ENCODE results near the gene KNOP1.

Gene KNOP1

GRCh38 chr16:19749571-19750080, 31.6 kb upstream of the KNOP1 start:
- Histone ChIP-seq H3F3A (ENCODE audit: control insufficient read depth, insufficient read depth) (no peaks in the 10 kb centered on the region), H3K4me3 (ENCODE audit: low read length) (no peak overlapping the region), H3K9me2 (replicated peaks; ENCODE audit: control insufficient read depth, low read length) (no peaks in the 10 kb centered on the region)

DNA sequence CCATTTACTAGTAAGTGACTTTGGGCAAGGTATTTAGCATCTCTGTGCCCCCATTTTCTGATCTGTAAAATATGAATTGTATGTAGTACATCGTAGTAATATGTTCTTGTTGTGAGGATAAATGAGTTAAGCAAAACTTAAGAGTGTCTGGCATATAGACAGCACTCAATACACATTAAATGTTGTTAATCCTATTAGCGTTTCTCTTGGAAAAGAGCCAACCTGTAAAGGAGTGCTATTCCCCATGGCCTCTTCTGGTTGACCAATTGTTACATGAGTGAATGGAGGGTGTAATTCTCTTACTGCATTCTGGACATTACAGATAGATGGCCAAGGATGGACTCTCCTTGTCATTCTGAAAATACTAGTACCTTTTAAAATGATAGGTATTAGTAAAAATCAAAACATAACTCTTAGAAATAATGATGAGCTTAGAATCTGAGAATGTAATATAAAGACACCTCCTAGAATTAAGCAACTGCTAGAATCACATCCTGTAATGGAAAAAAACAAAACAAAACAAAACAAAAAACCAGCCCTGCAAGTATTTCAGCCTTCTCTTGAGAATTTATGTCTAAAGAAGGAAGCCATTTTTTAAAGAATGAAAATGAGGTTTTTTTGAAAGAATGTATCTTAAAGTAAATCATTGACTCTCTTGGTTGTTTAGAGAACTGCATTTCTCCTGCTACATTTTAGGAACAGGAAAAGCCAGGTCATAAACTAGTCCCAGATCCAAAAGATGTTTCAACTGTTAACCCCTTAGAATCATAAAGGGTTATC, 30.6 kb upstream of the KNOP1 start:
- H3K9me3 ChIP-seq (ENCODE audit: control insufficient read depth, insufficient read depth, low read length), result no peaks in the 10 kb centered on the region
- H3K27me3 ChIP-seq (ENCODE audit: control insufficient read depth, low read length), result no peaks in the 10 kb centered on the region
- H3K4me1 ChIP-seq (ENCODE audit: control insufficient read depth, low read length), result no peaks in the 10 kb centered on the region
- no peaks in the 10 kb centered on the region for H3K9me2 ChIP-seq (replicated peaks; ENCODE audit: control insufficient read depth, low read length)
- H3K4me2 ChIP-seq (ENCODE audit: low read length), result no peak overlapping the region
- no peaks in the 10 kb centered on the region for H4K20me1 ChIP-seq (ENCODE audit: control insufficient read depth, insufficient read depth, low read depth, low read length)
- no peak overlapping the region for H3K27ac ChIP-seq (ENCODE audit: low read depth, low read length)
- H3F3A ChIP-seq (ENCODE audit: control insufficient read depth, insufficient read depth), result no peaks in the 10 kb centered on the region
- H3K79me2 ChIP-seq (ENCODE audit: control insufficient read depth, low read length), result no peaks in the 10 kb centered on the region
- H3K4me3 ChIP-seq (ENCODE audit: low read length), result no peak overlapping the region
- no peaks in the 10 kb centered on the region for H3K36me3 ChIP-seq (ENCODE audit: control insufficient read depth, low read length)
- no peak for TF ChIP-seq EZH2phosphoT487 (IDR thresholded peaks at IDR 0.05; ENCODE audit: borderline replicate concordance, low read length)
- no peak for TF ChIP-seq CTCF (IDR thresholded peaks at IDR 0.05; ENCODE audit: low read depth, low read length, poor library complexity, severe bottlenecking)

More at GRCh38 chr16:19749571-19750080, 31.6 kb upstream of the KNOP1 start:
- Histone ChIP-seq H3K27ac (ENCODE audit: low read depth, low read length) (no peak overlapping the region), H3K36me3 (ENCODE audit: control insufficient read depth, low read length) (no peaks in the 10 kb centered on the region), H4K20me1 (ENCODE audit: control insufficient read depth, insufficient read depth, low read depth, low read length) (no peaks in the 10 kb centered on the region), H3K27me3 (ENCODE audit: control insufficient read depth, low read length) (no peaks in the 10 kb centered on the region), H3K79me2 (ENCODE audit: control insufficient read depth, low read length) (no peaks in the 10 kb centered on the region), H3K4me2 (ENCODE audit: low read length) (no peak overlapping the region), H3K9me3 (ENCODE audit: control insufficient read depth, insufficient read depth, low read length) (no peaks in the 10 kb centered on the region), H3K4me1 (ENCODE audit: control insufficient read depth, low read length) (no peaks in the 10 kb centered on the region)
- no peak for TF ChIP-seq EZH2phosphoT487 (IDR thresholded peaks at IDR 0.05; ENCODE audit: borderline replicate concordance, low read length)
- TF ChIP-seq CTCF (IDR thresholded peaks at IDR 0.05; ENCODE audit: low read depth, low read length, poor library complexity, severe bottlenecking), result no peak

- Histone ChIP-seq H3K4me3 (ENCODE audit: low read length) (no peak overlapping the region), H3K36me3 (ENCODE audit: control insufficient read depth, low read length) (no peaks in the 10 kb centered on the region), H3K4me2 (ENCODE audit: low read length) (no peak overlapping the region), H3K27ac (ENCODE audit: low read depth, low read length) (no peak overlapping the region), H3K9me3 (ENCODE audit: control insufficient read depth, insufficient read depth, low read length) (no peaks in the 10 kb centered on the region), H3F3A (ENCODE audit: control insufficient read depth, insufficient read depth) (no peaks in the 10 kb centered on the region), H3K9me2 (replicated peaks; ENCODE audit: control insufficient read depth, low read length) (no peaks in the 10 kb centered on the region), H4K20me1 (ENCODE audit: control insufficient read depth, insufficient read depth, low read depth, low read length) (no peaks in the 10 kb centered on the region), H3K4me1 (ENCODE audit: control insufficient read depth, low read length) (no peaks in the 10 kb centered on the region), H3K79me2 (ENCODE audit: control insufficient read depth, low read length) (no peaks in the 10 kb centered on the region), H3K27me3 (ENCODE audit: control insufficient read depth, low read length) (no peaks in the 10 kb centered on the region)
- TF ChIP-seq EZH2phosphoT487 (IDR thresholded peaks at IDR 0.05; ENCODE audit: borderline replicate concordance, low read length), result no peak
- no peak for TF ChIP-seq CTCF (IDR thresholded peaks at IDR 0.05; ENCODE audit: low read depth, low read length, poor library complexity, severe bottlenecking)
Observed at GRCh38 chr16:19746561-19746960, 28.5 kb upstream of the KNOP1 start.

All from DOHH2 (cell line).